Mononuclear cell (primary cell): ENCODE data around the gene TEX2. TPM values are rescaled to one million over a fixed set of nuclear protein-coding genes. Genes with fewer than 3 reads are reported as not detected.

Experiments used
- H3K27me3 ChIP-seq: 2 replicates; pipeline ENCODE4 v1.6.0; 2011; ENCODE audit warnings: low read length, control low read depth; ENCODE audit not compliant: insufficient read depth
- H3K4me1 ChIP-seq: 2 replicates; pipeline ENCODE4 v1.5.1; 2011; ENCODE audit warnings: mild to moderate bottlenecking, low read length, control low read depth; ENCODE audit not compliant: insufficient read depth
- H3K4me3 ChIP-seq: 2 replicates; pipeline ENCODE4 v1.5.1; 2011; ENCODE audit warnings: mild to moderate bottlenecking, low read length, moderate library complexity
- H3K9me3 ChIP-seq: 2 replicates; pipeline ENCODE4 v1.5.1; 2011; ENCODE audit warnings: low read depth, mild to moderate bottlenecking, control low read depth, low read length
- total RNA-seq: library from RNA; depleted of rRNA; stranded (reverse); fragments of >200 nt; gene quantifications from one replicate; pipeline ENCODE4 v1.2.3, GENCODE V29; 2012

The TEX2 gene
- total RNA-seq, 1 donor: 7.2 TPM

DNA sequence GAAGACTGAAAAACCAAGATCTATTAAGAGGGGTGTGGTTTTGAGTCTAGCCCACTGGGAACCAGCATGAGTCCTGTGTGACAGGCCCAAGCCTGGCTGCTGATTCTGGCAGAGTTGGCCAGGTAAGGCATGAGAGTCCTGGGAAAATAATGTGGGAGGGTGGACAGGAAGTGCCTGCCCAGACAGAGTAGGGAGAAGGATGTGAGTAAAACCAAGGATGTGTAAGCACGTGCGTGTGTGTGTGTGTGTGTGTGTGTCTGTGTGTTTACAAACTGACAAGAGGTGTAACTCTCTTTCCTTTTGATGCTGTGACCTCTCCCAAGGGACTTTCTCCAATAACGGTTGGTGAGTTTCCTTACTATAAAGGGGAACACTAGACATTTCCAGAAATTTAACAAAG lies 15.6 kb upstream of the TEX2 start:
- H3K9me3 ChIP-seq: no peaks in the 10 kb centered on the region
- H3K4me3 ChIP-seq: no peak overlapping the region
- H3K4me1 ChIP-seq: peaks cover 37% of the 10 kb centered on the region
- no peaks in the 10 kb centered on the region for H3K27me3 ChIP-seq

DNA sequence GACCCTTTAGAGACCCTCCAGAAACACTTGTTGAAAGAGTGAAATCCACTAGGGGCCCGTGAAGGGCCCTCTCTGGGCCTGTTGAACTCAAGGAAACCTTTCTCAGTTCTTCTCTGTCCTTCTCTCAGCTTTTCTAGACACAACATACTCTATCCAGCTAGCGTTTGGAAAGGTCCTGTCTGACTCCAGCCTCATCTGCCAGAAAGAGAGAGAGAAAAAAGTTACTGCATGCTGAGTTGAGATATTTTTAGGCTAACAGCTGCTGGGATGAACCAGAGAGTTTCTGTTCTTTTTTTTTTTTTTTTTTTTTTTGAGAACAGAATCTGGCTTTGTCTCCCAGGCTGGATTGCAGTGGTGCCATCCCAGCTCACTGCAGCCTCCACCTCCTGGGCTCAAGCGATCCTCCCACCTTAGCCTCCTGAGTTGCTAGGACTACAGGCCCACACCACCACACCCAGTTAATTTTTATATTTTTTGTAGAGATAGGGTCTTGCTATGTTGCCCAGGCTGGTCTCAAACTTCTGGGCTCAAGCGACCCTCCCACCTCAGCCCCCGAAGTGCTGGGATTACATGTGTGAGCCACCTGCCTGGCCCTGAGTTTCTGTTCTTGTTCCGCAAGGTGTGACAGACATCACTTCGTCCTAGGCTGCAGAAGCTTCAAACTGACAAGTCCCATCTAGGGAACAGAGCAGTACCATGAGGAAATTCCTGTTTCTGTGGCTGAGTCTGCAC lies 14.9 kb upstream of the TEX2 start:
- peaks cover 39% of the 10 kb centered on the region for H3K4me1 ChIP-seq
- no peaks in the 10 kb centered on the region for H3K27me3 ChIP-seq
- H3K9me3 ChIP-seq: no peaks in the 10 kb centered on the region
- H3K4me3 ChIP-seq: no peak overlapping the region

DNA sequence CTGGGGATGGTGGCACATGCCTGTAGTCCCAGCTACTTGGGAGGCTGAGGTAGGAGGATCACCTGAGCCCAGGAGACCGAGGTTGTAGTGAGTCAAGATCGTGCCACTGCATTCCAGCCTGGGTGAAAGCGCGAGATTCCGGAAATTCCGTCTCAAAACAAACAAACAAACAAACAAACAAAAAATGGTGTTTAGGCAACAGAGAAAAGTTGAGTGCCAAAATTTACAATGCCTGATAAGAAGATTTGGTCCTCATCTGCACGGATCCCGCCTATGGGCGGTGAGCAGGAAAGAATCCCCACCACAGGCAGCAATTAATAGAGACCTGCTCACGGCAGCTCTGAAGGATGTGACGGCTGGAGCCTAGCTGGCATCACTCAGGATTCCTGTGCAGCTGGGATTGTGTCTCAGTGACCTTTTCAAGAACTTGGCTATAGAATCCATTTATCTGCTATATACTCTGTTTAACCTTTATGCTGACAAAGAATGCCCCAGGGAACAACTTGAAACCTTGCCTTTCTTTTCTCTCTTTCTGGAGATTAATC lies 14.0 kb upstream of the TEX2 start:
- H3K27me3 ChIP-seq: no peaks in the 10 kb centered on the region
- H3K4me3 ChIP-seq: no peak overlapping the region
- peaks cover 39% of the 10 kb centered on the region for H3K4me1 ChIP-seq
- no peaks in the 10 kb centered on the region for H3K9me3 ChIP-seq

DNA sequence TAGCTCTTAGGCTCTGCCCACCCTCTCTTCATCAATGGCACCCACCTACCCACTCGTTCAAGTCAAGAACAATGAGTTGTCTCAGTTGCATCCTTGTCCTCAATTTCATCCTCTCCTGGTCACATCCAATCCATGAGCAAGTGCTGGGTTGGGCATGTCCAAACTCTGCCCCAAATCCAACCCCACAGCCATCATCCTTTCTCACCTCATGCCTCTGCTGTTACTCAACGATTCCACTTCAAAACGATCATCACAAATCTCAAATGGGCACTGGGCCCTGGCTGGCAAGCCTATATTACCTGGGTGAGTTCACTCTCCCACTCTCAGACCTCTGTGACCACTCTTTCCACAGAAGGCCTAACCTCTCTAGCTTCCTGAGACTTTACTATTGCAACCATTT lies 12.0 kb upstream of the TEX2 start:
- peaks cover 52% of the 10 kb centered on the region for H3K4me1 ChIP-seq
- no peaks in the 10 kb centered on the region for H3K27me3 ChIP-seq
- H3K4me3 ChIP-seq: no peak overlapping the region
- no peaks in the 10 kb centered on the region for H3K9me3 ChIP-seq

DNA sequence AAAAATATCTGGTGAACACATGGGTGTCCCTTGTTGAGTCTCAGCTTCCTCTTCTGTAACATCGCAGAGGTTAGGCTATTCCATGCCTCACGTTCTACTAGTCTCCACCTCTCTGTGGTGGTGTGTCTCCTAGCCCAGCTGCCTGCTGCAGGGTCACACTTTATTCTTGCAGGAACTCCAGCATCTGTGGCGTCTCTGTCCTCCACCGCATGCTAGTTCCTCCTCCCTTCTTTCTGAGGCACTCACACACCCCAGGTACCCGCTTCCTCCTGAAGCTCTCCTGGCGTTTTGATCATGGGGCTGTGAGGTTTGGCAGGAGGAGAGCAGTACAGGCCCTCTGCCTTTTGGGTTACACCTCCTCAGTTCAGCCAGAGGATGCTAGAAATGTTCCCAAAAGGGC lies 9.9 kb upstream of the TEX2 start:
- H3K9me3 ChIP-seq: no peaks in the 10 kb centered on the region
- peaks cover 42% of the 10 kb centered on the region for H3K4me1 ChIP-seq
- H3K4me3 ChIP-seq: no peak overlapping the region
- H3K27me3 ChIP-seq: no peaks in the 10 kb centered on the region

DNA sequence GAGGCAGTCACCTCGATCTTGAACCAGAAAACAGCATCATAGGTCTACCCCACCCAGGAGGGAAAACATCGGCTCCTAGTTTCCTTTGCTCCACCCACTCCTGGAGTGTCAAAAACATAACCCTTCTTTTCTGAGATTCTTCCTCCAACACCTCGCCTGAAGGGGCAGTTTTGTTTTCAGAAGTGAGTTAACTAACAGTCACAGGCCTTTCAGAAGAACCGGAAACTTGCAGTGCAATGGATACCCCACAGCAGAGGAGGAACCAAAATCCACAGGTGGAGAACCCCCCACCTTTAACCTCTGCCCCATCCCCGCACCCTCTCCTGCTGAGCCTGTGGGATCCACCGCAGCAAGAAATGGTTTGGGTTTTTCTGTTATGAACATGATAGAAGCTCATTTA lies 7.8 kb upstream of the TEX2 start:
- Histone ChIP-seq H3K9me3 (no peaks in the 10 kb centered on the region), H3K4me1 (peaks cover 36% of the 10 kb centered on the region), H3K27me3 (no peaks in the 10 kb centered on the region), H3K4me3 (no peak overlapping the region)

DNA sequence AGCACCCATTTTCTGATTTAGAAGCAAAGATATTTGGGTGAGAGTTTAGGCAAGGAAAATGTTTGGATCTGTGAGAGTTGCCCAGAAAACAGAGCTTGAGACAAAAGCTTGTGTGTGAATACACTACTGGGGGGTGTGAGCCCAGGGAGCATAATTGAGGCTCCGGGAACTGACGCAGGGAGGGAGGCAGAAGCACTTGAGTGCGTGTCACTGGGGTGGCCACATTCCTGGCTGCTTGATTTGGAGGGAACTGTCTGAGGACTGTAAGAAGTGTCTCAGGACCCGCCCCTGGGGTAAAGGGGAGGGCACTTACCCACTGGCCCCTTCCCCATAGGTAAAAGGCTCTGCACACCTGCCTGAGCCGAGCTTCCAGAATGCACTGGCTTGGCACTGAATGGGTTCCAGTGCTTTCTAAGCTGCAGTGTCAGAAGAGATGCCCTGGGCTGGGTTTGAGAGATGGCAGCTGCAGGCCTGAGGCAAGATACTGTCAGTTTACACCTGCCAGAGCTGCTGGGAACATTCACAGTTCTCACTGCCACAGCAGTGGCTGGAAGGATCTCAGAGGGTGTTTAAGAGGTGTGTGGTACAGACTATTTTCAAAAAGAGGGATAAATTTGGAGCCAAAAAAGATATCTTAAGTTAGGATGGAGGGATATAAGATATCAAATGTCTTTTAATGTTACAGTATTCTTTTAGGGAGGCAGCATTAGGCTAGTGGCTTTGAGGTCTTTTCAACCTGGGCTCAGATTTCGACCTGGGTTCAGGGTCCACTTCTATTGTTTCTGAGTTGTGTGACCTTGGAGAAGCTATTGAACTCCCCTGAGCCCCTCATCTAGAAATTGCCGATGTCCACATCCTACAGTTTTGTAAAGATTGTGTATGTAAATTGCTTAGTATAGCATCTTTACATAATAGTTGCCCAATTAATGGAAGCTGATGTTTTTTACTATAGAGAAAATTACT lies 6.9 kb upstream of the TEX2 start:
- H3K4me1 ChIP-seq: peaks cover 36% of the 10 kb centered on the region
- no peaks in the 10 kb centered on the region for H3K9me3 ChIP-seq
- no peak overlapping the region for H3K4me3 ChIP-seq
- no peaks in the 10 kb centered on the region for H3K27me3 ChIP-seq

DNA sequence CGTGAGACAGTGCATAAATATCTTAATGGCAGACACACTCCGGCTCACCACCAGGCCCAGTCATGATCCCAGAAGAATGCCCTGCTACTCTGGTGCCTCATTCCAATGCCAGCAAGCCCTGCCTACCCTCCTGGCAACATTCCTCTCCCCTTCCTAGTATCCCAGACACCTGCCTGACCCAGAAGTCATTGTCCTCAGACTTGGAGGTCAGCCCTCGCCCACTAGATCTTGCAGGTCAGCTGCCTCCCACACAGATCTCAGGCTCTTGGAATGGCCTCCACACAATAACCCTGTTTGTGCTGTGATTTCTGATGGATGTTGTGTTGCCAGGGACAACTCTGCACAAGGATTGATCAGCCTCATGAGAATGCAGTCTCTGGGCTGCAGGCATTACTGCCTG lies 1.8 kb upstream of the TEX2 start:
- no peaks in the 10 kb centered on the region for H3K27me3 ChIP-seq
- no peaks in the 10 kb centered on the region for H3K9me3 ChIP-seq
- peaks cover 40% of the 10 kb centered on the region for H3K4me1 ChIP-seq
- no peak overlapping the region for H3K4me3 ChIP-seq

DNA sequence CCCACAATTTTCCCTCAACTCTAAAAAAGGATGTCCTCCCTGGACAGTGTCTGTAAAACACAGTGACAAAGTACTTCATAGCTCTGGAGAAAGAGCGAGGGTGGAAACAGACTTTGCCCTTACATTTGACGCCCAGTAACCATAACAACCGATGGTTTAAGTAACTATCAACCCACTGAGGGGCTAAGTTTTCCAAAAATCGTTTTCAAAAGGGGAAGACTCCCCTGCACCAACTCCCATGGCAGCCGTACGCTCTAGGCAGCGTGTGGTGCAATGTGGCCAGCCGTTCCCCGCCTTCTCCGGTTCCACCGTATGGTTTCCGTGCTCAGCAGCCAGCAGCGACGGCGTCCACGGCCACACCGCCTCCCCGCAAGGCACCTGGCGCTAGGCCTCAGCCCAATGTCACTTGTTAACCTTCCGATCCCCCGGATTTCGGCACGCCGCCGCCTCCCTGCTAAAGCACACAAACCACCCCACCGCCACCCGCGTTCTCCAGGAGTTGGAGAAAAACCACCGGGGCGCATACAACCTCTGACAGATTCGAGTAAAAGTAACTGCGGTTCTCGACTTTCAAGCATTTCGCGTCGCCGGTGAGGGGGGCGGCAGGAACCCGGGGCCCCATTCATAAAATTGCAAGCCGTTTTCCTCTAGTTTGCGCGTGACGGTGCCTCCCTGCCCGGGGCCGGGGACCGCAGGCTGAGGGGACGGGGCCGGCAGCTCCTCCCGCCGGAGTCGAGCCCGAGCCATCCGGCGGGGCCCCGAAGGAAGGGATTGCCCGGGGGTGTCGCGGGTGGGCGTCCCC lies 661 bp downstream of the TEX2 start:
- H3K27me3 ChIP-seq: no peaks in the 10 kb centered on the region
- peak overlapping the region; percentile 78 for H3K4me3 ChIP-seq
- H3K4me1 ChIP-seq: peaks cover 37% of the 10 kb centered on the region
- H3K9me3 ChIP-seq: no peaks in the 10 kb centered on the region

DNA sequence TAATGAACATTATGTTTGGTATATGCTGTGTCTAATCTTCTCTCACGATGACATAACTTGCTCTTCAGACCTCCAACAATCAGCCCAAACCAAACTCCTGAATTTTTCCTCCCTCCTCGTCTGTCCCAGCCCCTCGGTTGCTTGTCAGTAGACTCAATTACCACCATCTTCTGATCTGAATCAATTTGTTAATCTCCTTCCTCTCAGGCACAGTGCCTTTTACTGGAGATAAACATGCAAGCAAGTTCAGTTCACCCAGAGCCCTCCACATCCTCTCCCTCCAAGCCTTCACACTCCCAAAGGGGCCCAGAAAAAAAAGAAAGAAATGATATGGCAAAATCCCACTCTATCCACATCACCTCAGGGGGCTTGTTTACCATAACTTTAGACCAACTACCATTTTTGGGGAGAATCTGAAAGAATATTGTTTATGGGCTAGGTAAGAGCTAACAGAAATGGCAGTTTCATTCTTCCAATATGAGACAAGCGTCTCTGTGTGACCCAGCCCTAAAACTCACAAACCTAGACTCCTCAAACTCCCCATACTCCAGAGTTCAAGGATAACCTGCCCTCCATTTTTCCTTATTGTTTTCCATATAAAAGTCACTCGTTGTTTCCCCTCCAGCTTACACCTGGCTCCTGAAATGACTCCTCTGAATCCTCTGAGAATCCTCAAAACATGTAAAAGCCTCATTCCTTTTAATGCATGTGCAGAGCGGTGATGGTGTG lies 1.5 kb downstream of the TEX2 start:
- H3K4me3 ChIP-seq: peak overlapping the region; percentile 78
- peaks cover 37% of the 10 kb centered on the region for H3K4me1 ChIP-seq
- H3K27me3 ChIP-seq: no peaks in the 10 kb centered on the region
- no peaks in the 10 kb centered on the region for H3K9me3 ChIP-seq

DNA sequence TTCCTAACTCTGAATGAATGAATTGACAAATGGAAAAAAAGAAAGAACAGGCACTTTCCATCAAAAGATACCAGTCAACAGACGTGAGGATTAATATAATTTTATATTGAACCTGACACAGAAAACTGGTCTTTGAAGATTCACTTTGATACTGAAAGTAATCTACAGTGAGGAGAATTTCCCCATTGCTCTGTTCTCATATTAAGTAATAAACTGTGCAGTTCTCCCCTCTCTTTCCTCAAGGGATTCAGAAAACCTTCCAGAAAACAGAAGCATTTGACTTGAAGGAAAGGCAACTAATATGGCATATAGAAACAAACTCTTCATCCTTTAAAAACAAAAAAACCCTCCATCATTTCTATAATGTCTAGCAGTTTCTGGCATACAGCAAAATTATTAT lies 2.2 kb downstream of the TEX2 start:
- Histone ChIP-seq H3K4me3 (no peak overlapping the region), H3K4me1 (peaks cover 41% of the 10 kb centered on the region), H3K9me3 (no peaks in the 10 kb centered on the region), H3K27me3 (no peaks in the 10 kb centered on the region)

DNA sequence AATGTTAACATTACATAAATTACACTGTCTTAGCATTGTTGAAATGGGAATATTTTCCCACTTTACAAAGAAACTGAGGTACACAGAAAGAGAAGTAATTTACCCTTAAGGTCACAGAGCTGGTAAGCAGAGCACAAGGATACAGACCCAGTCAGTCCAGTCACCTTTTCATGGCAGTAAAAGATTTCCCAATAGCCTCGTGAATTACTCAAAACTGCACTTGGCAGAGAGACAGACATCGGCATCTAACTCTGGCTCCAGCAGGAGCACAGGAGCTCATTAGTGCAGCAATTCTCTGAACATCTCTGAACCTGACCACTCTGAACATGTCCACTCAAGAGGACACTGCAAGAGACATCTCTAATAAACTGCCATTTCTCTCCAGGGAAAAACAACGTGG lies 3.1 kb downstream of the TEX2 start:
- H3K27me3 ChIP-seq: no peaks in the 10 kb centered on the region
- H3K9me3 ChIP-seq: no peaks in the 10 kb centered on the region
- H3K4me1 ChIP-seq: peaks cover 41% of the 10 kb centered on the region
- H3K4me3 ChIP-seq: no peak overlapping the region

DNA sequence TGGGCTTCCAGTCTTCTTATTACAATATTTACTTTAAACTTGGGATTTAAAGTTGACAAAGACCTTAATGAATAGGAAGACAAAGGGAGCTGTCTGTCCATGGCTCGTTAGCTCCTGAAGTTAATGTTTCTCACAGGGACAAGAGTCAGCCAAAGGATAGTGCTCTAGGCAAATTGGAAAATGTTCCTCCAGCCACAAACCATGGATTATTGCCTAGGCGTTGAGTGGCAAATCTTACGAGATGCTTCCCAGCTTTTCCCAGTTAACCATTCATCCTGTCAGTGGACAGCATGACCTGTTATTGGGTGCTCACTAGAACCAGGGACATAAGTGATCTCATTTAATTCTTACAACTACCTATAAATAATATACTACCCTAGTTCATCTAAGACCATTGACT lies 3.6 kb downstream of the TEX2 start:
- H3K27me3 ChIP-seq: no peaks in the 10 kb centered on the region
- H3K4me1 ChIP-seq: peaks cover 41% of the 10 kb centered on the region
- H3K4me3 ChIP-seq: no peak overlapping the region
- no peaks in the 10 kb centered on the region for H3K9me3 ChIP-seq
